HG03469 (cell line): ENCODE results near the gene HGFAC.
"Not testable (repeated sequence)": the region's sequence is repeated elsewhere in the genome, so short reads cannot be mapped to it uniquely, and the experiment has no call there.

Experiments
- ATAC-seq: cut with Tn5 transposase; IDR thresholded peaks from one replicate; pipeline ENCODE4 v1.9.1; 2021; ENCODE audit warnings: mild to moderate bottlenecking, moderate library complexity, moderate number of reproducible peaks; ENCODE audit not compliant: unreplicated experiment

The HGFAC gene

DNA sequence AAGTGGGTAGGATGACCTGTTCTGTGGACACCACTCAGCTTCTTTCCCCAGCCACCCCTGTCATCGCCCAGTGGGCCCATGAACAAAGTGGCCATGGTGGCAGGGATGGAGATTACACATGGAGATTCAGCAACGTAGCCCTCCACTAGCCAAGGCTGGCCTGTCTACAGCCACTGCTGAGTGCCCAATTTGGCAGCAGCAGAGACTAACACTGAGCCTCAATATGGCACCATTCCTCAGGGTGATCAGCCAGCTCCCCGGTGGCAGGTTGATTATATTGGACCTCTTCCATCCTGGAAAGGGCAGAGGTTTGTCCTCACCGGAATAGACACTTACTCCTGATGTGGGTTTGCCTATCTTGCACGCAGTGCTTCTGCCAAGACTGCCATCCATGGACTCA lies 17.4 kb downstream of the HGFAC start:
- ATAC-seq = not testable (repeated sequence)

DNA sequence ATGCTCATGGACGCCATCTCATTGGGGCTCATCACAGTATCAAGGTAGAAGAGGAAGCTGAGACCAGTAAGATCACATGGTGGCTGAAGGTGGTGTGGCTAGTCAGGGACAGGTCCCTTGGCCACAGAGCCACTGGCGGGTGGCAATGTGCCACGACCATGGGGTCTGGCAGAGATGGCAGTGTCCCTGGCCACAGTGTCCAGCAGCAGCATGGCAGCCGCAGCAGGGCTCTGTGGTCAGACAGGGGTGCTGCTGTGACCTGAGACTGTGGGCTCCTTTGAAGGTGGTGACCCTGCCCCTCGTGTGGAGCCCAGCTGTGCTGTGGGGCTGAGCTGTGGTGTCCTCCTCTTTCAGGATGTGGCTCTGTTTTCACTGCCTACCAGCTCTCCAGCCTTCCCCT lies 19.2 kb downstream of the HGFAC start:
- ATAC-seq = no peak

DNA sequence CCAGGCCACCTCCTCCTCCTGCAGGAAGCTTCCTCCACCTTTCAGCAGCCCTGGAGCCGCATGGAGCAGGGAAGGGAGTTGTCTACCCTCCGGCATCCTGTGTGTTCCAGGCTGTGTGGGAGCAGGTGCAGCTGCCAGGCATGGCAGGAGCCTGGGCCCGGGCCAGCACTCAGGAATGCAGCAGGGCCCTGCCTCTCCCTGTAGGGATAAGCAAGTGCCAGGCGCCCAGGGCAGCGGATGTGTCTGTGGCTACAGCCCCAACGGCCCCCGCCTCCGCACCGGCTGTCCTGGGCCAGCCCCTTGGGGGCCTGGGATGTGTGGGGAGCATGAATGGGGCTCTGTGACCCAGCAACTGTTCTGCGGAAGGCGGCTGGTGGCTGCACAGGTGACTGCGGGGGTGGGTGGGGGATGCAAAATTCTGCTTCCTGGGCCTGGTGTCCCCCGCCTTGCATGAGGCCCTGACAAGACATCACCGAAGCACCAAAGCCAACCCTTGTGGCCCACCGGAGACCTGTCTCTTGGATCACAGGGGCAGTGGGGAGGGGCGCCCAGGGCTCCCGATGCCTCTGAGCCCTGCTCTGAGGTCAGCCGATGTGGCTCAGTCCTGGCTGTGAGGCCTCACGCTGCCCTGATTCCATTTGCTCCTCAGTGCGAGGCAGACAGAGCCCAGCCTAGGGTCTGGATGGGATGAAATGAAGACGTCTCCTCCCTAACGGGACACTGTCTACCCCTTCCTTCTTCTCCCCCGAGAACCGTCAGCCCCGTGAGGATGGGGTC lies 19.9 kb downstream of the HGFAC start:
- ATAC-seq = no peak

DNA sequence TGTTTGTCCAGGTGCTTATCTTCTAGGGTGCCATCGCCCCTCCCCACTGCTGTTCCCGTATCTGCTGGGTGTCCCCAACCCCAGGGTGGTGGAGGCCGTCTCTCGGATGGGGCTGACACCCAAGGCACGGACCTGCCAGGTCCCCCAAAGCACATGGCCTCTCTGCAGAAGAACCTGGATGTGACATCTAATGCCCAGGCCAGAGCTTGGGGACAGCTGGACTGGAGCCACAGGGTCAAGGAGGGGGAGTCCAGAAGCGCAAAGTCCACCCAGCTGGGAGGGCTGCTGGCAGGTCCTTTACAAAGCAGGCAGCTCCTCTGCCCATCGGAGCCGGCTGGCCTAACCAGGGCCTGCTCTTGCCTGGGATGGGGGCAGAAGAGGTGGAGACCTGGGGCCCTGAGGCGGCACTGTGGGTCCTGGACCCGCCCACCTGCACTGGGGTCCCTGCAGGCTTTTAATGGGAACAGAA lies 20.6 kb downstream of the HGFAC start:
- ATAC-seq = no peak

DNA sequence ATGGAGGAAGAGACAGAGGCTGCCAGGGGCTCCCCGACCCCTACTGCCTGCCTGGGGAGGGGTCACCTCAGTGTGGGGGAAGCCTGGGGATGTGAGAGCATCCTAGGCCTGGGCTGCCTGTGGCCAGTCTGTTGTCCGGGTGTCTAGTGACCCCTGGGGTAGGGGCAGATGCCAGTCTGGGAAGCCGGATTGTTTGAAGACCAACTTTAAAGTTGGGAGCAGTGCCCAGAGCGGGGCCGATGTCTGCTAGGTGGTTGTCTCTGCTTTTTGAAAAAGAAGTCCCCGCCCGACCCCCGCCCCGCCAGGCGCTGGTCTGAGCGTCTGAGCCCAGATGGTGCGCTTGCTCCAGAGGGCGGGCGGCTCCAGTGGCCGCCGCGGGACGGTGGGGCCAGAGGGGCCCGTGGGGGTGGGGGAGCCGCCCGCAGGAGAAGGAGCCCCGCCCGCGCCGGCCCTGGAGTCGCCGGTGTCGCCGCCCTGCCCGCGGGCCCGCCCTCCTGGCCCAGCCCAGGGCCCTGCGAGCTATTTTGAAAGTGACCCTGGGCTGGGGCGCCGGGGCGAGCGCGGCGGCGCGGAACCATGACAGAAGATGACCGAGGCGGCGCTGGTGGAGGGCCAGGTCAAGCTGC lies 21.1 kb downstream of the HGFAC start, which contains the start of gene DOK7:
TSS of gene DOK7 (plus strand) at position 517 of the 626 bp plus-strand sequence. CDS start at position 587, 70 bp downstream.
- no peak for ATAC-seq

DNA sequence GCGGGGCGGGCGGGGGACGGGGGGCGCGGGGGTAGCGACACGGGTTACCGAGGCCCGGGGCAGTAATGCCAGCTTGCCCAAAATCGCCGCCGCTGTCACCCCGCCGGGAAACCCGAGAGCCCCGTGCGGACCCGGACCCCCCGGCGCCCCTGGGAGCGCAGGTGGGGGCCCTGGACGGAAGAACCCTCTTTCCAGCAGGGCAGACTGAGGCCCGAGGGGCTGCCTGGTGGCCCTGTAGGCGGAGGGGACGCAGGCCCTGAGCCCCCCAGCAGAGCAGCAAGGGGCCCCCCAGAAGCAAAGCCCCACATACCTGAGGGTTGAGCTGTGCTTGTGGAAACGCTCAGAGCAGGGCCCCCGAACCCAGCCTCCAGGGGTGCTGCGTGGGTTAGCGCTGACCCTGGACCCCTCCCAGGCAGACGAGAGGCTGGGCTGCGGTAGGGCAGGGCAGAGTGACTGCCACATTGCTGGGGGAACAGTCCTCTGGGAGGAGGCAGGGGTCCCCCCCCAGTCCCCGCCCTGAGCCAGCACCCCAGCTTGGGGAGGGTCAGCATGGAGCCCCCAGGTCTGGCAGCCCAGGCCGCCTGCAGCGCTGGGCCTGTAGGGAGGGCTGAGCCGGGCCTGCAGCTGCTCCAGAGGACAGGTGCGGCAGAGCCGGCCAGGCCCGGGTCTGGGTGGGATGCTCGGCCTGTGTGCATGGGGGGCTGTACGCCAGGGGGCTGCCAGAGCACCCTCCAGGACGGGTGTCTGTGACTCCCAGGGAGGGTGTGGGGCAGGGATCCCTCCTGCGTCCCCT lies 22.0 kb downstream of the HGFAC start:
- ATAC-seq = no peak

DNA sequence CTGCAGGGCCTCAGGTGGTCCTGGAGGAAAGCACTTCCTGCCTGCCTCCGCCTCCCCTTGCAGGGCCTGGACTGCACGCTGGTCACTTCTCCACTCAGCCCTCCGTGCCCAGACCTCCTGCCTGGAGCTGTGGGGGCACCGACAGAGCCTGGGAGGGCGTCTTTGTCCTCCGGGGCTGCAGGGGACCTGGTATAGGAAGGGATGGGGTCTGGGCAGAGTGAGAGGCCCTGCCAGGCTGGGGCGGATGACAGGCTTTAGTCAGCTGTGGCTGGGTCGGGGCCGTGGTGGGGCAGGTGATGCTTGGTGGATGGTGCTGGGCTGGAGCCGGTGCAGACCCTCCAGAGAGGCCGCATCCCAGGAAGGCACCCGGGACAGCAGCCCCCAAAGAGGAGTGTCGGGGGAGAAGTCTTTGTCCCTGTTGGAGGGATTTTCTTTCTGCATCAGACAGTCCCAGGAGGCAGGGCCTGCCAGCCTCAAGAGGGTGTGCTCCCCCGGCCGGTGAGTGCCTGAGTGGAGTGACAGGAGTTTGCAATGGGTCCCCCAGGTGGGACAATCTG lies 22.7 kb downstream of the HGFAC start:
- ATAC-seq = no peak

DNA sequence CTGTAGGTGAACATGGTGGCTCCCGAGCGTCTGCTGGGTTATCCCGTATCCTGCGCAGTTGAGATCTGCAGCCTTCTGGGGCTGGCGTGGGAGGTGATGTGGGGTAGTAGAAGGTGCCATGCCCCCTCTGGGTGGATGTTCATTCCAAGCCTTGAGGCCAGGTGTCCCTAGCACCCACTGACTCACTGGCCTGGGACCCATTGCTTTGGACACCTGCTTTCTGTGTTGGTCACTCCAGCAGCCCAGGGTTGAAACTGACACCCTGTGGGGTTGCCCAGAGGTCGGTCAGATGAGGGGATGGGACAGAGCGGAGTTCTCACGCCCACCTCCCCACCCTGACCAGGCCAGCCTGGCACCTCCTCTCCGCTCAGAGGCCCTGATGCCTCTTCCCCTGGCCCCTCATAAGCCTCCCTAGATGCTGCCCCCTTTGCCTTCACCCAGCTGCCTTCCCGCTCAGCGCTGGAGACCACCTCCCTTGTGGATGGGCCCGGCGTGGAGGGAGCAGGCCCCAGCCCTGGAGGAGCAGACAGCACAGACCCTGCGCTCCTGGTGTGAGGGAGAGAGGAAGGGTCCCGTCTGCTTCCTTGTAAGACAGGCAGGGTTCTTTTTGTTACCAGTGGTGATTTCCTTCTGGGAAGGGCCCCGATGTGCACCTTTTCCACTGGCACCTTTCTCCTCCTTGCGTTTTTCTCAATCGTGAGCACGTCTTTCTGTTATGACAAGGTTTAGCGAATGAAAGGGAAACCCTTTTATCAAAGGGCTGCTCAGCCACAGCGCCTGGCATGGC lies 23.3 kb downstream of the HGFAC start:
- ATAC-seq = no peak

DNA sequence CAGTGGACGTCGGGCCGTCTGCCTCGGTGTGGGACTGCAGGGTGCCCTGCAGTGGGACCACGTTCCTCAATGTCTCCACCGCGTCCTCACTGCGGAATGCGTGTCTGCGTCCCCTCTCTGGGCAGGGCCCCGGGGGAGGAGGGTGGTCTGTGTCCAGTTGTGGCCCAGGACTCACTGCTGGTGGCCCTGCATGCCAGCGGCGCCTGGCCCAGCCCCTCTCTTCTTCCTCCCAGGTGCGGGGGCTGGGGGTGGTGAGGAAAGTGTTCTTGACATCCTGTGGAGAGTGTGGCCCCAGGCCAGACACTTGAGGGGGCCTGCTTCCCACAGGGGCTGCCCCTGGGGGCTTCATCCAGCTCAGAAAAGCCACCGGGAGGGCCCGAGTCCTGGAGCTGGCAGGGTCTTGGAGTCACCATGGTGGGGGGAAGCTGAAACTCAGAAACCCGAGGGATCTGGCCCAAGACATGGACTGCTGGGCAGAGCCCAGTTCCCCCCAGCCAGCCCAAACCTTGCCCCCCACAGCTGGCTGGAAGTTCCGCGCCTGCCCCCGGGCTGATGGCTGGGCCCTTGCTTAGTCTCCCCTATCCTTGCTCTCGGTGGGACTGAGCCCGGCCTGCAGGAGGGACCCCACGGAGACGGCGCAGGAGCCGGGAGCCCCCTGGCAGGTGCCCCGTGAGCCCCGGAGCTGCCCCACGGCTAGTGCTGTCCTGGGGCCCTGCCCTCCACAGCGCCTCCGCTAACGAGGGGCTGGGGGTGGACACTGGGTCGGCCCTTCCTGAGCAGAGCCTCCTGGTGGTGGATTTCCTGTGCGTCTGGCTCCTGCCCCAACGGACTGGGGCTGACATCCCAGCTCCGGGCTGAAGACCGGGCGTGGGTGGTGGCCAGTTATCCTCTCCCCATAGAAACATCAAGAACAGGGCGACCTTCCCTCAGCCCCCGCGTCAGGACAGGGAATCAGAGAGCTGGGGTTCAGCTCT lies 24.2 kb downstream of the HGFAC start:
- ATAC-seq = no peak

DNA sequence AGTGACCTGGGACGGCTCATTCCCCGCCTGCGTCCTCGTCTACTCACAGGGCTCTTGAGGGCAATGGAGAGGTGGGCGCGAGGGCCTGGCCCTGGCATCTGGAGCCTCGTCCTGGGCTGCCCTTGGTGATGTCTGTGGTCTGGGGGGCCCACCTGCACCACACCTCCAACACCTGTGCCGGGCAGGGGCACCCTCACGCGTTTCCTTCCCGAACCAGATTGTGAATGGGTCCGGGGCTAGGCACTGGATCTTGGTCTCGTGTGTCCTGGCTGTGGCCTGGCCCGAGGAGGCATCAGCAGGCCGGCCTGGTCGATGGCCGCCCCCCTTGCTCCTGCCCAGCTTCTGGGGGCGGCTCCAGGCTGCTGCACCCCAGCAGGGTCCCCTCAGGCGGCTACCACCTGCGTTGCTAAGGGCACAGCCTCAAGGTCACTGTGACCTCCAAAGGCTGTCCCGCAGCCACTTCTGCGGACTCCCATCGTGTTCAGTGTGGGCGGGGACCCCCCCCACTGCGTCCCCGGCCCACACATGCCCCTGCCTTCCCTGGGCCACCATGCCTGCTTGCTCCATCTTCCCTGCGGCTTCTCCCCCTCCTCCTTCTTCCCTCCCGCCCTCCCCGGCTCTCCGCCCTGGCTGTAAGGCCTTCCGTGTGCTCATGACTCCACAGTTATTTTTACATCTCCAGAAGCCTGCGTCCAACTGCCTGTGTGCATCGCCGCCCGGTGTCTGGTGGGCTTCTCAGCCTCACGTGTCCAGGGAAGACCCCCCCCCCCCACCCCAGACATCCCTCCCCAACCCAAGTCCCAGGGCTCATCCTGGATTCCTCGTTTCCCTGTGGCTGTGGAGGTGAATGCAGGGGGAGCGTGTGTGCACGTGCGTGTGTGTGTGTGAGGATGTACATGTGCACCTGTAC lies 25.2 kb downstream of the HGFAC start:
- ATAC-seq = no peak

DNA sequence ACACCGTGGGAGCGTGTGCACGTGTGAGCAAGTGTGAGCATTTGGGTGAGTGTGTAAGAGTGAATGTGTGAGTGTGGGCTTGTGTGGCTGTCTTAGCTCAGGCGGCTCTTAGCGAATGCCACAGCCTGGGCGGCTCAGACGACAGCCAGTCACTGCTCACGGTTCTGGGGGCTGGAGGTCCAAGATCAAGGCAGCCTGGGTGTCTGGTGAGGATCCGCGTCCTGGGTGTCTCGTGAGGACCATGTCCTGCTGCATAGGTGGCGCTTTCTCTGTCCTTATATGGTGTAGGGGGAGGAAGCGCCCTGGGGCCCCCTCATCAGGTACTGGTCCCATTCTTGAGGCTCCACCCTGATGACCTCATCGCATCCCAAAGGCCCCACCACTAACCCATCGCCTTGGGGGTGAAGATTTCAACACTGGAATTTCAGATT lies 25.8 kb downstream of the HGFAC start:
- no peak for ATAC-seq

DNA sequence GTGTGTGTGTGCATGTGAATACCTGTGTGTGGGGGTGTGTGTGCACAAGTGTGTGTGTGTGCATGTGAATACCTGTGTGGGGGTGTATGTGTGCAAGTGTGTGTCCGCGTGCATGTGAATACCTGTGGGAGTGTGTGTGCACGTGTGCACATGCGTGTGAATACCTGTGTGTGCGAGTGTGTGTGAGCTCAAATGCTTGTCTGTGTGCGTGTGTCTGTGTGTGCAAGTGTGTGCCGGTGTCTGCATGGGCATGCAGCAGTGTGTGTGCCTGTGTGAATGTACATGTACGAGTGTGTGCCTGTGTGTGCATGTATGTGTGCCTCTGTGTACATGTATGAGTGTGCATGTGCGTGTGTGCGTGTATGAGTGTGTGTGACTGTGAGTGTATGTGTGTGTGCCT lies 26.4 kb downstream of the HGFAC start:
- no peak for ATAC-seq

DNA sequence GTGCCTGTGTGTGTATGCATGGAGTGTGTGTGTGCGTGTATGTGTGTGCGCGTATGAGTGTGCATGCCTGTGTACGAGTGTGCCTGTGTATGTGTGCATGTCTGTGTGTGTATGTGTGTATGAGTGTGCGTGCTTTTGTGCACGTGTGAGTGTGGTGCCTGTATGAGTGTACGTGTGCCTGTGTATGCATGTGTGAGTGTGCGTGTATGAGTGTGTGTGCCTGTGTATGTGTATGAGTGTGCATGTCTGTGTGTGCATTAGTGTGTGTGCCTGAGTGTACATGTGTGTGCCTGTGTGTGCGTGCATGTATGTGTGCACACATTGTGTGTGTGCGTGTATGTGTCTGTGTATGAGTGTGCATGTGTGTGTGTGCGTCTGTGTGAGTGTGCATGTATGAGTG lies 27.0 kb downstream of the HGFAC start:
- no peak for ATAC-seq

DNA sequence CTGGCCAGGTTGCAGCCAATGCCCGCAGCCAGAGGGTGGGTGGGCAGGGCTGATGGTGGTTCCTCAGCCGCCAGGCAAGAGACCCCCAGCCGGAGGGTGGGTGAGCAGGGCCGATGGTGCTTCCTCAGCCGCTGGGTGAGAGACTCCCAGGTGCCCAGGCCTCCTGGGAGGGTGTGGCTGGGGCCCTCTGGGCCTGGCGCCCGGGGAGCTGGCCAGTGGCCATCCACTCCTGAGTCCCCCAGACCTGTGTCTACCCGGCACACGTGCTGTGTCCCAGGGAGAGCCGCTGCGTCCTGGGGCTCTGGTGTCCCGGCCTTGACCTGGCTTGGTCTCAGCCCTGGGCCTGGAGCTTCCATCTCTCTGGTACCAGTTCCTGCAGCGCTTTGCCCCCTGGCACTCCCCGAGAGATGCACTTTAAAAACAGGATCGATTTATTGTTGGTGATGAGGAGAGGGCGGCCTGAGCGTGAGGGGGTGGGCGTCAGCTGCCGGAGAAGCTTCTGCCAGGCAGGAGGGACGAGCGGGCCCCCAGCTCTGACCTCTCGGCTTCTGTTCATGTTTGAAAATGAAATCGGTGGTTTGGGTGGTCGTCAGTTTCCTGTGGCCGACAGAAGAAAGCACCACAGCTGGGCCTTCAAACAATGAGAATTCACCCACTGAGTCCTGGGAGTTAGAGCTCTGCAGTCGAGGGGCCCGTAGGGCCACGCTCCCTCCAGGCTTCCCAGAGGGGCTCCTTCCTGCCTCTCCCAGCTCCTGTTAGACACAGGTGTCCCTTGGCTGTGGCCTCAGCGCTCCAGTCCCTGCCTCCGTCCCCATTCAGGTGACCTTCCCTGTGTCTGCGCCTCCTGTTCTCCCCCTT lies 27.8 kb downstream of the HGFAC start:
- no peak for ATAC-seq

DNA sequence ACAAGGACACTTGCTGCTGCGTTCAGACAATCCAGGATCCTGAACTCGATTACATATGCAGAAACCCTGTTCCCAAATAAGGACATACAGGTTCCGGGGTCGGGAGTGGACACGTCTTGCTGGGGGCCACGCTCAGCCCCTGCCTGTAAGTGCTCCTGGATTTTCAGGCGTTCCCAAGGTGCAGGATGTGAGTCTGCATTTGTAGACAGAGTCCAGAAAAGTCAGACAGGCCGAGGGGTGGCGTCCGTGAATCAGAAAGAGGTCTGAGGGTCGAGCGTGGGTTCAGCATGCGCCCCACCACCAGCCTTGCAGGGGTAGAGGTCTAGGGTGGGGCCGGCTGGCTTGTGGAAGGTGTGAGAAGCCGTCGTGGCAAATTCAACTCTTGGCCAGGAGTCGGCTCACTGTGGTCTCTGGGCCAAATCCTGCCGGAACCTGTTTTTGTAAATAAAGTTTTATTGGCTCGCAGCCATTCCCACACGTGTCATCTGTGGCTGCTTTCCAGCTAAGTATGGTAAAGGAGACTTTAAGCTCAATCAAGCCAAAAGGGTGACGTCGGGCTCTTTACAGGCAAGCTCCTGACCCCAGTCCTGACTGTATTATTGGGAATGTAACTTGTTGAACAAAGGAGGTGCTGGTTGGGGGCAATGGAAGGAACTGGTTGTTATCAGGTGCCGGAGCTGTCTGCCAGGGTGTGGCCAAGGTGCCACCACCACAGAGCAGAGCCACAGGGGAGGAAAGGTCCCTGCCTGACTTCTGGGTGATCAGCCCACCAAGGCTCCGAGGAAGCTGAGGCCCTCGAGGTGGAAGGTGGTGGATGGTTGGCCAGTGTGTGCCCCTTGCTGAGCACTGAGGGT lies 28.7 kb downstream of the HGFAC start:
- ATAC-seq = no peak

DNA sequence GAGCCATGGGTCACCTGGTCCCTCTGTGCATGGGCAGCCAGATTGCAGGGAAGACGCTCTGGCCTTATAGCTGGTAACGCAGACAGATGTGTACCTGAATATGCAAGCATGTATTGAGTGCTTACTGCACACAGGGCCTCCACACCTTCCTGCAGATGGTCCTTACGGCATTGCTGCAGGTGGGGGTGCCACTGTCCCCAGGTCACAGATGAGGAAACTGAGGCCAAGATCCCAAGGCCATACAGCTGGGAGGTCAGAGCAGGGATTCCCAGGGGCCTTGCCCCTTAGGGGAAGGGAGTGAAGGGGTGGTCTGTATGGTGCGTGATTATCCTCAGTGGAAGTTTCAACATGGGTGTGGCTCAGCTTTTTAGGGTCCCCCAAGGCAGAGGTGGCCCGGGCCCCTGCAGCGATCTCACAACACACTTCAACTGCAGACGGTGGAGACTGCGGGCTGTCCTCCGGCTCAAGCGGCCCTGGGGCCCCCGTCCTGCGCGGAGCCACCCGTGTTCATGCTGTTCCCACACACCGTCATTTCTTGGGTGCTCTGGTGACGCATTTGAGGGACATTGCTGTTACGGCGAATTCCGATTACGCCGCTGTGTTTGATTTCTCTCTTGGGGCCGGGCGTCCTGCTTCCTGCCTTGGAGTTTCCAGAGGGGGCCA lies 29.5 kb downstream of the HGFAC start:
- ATAC-seq = no peak
